ENCODE data around the gene EPB42.

- no peak for TF ChIP-seq FOXA1 (IDR thresholded peaks at IDR 0.05)
- TF ChIP-seq SUZ12 (IDR thresholded peaks at IDR 0.05) = no peak
- TF ChIP-seq ZNF384 (IDR thresholded peaks at IDR 0.05) = no peak
- TF ChIP-seq BHLHE40 (IDR thresholded peaks at IDR 0.05; ENCODE audit: borderline replicate concordance) = no peak
- TF ChIP-seq ELF4 (IDR thresholded peaks at IDR 0.05) = no peak
- TF ChIP-seq FOXM1 (IDR thresholded peaks at IDR 0.05; ENCODE audit: borderline replicate concordance) = no peak
- TF ChIP-seq TARDBP (IDR thresholded peaks at IDR 0.05) = no peak
- no peak for TF ChIP-seq FOXK2 (IDR thresholded peaks at IDR 0.05)
- no peak for TF ChIP-seq PKNOX1 (IDR thresholded peaks at IDR 0.05)
- no peak for TF ChIP-seq HDGF (IDR thresholded peaks at IDR 0.05; ENCODE audit: borderline replicate concordance)
- TF ChIP-seq SP1 (IDR thresholded peaks at IDR 0.05) = no peak
- TF ChIP-seq NFRKB (IDR thresholded peaks at IDR 0.05) = no peak
- TF ChIP-seq ARNT (IDR thresholded peaks at IDR 0.05) = no peak
Observed at GRCh38 chr15:43225201-43225949, 4.6 kb upstream of the EPB42 start.

All from HEK293T (cell line).